Esophagus muscularis mucosa (tissue), 4 donors: Measurements from ENCODE around the gene TMEM117.

ENCODE experiments used
- CTCF ChIP-seq, 3 experiments: fragments of 200-600 bp in 2 of 3; fragments of 450-650 bp in 1 of 3; sonication (generic) in 2 of 3; IDR thresholded peaks; one replicate each; pipeline ENCODE4 v1.5.1; 2017 to 2019; ENCODE audit warnings: antibody characterized with exemption in 3 of 3, mild to moderate bottlenecking in 2 of 3, moderate library complexity in 1 of 3
- EP300 ChIP-seq: sonication (generic); formaldehyde crosslinking; IDR thresholded peaks from one replicate; pipeline ENCODE4 v1.6.1; 2017; ENCODE audit warnings: antibody characterized with exemption
- POLR2A ChIP-seq: fragments of 450-650 bp; IDR thresholded peaks from one replicate; pipeline ENCODE4 v1.6.1; 2017; ENCODE audit warnings: antibody characterized with exemption, moderate library complexity, mild to moderate bottlenecking, low read depth
- POLR2AphosphoS5 ChIP-seq, 2 donors: sonication (generic); formaldehyde crosslinking; IDR thresholded peaks; one replicate each; pipeline ENCODE4 v1.6.1; 2017; ENCODE audit warnings: antibody characterized with exemption in 2 of 2

GRCh38 chr12:43806737-43807072 is 29.2 kb upstream of the TMEM117 start:
- TF ChIP-seq CTCF (IDR thresholded peaks at IDR 0.05), result no peak
- no peak for TF ChIP-seq POLR2A
- TF ChIP-seq POLR2AphosphoS5 (IDR thresholded peaks at IDR 0.05), result no peak
- no peak for TF ChIP-seq EP300
